NB4 (cell line): ENCODE data around the gene CRYZL1.

Experiments used
- POLR2A ChIP-seq: IDR thresholded peaks from 2 replicates; pipeline ENCODE4 v1.6.1; 2011; ENCODE audit warnings: mild to moderate bottlenecking; ENCODE audit not compliant: insufficient read length; ENCODE audit errors: extremely low read depth
- TF ChIP-seq, protein P1 (sequence below): IDR thresholded peaks from one replicate; pipeline ENCODE4 v1.5.1; 2012; ENCODE audit warnings: low read depth, low read length

DNA sequence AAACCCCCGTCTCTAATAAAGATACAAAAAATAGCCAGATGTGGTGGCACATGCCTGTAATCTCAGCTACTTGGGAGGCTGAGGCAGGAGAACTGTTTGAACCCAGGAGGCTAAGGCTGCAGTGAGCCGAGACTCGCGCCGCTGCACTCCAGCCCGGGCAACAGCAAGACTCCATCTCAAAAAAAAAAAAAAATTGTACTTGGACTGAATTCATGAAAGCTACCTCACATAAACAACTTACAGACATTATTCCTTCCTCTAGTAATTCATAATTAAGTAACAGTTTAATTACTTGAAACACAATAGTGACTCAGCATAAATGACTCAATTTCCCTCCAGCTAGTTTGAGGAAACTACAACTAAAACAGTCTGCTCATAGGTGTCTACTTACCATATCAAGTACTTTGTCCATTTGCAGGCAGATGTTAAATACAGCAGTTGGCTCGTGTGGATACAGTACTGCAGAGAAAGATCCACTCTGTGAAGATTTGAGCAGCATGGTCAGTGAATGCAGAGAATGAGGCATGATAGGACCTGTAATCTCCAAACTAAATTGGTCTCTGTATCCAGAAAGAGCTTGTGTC is 62.5 kb downstream of the CRYZL1 start:
- TF ChIP-seq POLR2A: no peak
- TF ChIP-seq, protein P1, sequence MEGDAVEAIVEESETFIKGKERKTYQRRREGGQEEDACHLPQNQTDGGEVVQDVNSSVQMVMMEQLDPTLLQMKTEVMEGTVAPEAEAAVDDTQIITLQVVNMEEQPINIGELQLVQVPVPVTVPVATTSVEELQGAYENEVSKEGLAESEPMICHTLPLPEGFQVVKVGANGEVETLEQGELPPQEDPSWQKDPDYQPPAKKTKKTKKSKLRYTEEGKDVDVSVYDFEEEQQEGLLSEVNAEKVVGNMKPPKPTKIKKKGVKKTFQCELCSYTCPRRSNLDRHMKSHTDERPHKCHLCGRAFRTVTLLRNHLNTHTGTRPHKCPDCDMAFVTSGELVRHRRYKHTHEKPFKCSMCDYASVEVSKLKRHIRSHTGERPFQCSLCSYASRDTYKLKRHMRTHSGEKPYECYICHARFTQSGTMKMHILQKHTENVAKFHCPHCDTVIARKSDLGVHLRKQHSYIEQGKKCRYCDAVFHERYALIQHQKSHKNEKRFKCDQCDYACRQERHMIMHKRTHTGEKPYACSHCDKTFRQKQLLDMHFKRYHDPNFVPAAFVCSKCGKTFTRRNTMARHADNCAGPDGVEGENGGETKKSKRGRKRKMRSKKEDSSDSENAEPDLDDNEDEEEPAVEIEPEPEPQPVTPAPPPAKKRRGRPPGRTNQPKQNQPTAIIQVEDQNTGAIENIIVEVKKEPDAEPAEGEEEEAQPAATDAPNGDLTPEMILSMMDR: no peak
